ENCODE data around the gene PIM2. TPM values are rescaled to one million over a fixed set of nuclear protein-coding genes. Genes with fewer than 3 reads are reported as not detected.

PIM2 gene
- total and polyA plus RNA-seq, 9 of the 15 experiments (the other 6 are each of a cell fraction or from before 2014, with no cell fraction given), result 67.6 to 191 (median 108) TPM

DNA sequence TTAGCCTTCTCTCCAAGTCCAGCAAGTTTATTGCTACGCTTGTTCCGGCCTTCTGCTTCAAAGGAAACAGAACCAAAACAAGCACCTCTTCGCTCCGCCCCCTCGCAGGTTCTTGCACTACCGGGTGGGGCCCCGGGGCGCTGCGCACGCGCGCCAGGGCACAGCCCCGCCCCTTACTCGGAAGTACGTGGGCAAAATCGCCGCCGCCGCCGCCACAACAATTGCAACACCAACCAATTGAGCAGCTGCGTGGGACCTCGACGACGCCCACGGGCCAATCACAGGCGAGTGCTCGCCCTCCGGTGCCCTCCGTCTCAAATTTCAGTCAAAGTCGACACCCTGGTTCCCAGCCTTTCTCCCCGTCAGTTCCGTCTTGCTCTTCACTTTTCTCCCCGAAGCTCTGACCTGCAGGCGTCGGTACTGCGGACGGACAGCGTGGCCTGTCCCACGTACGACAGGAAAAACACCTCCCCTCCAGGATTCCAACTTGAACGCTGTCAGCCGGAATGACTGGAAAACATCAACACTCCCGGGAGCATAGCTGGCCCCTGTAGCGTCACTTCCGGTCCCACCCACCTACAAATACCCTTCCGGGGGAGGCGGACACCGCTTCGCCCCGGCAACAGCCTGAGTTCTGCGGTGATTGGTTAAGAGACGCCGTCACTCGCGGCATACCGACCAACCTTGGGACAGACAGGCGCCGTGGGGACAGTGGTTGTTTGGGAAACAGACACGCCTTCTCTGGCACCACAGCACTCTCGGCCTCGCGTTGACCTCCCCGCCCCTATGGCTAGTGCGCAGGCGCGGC, 39.2 kb upstream of the PIM2 start (continued):
- TF ChIP-seq, protein P1, sequence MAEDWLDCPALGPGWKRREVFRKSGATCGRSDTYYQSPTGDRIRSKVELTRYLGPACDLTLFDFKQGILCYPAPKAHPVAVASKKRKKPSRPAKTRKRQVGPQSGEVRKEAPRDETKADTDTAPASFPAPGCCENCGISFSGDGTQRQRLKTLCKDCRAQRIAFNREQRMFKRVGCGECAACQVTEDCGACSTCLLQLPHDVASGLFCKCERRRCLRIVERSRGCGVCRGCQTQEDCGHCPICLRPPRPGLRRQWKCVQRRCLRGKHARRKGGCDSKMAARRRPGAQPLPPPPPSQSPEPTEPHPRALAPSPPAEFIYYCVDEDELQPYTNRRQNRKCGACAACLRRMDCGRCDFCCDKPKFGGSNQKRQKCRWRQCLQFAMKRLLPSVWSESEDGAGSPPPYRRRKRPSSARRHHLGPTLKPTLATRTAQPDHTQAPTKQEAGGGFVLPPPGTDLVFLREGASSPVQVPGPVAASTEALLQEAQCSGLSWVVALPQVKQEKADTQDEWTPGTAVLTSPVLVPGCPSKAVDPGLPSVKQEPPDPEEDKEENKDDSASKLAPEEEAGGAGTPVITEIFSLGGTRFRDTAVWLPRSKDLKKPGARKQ (CRISPR knock-in tag; IDR thresholded peaks at IDR 0.05), result no peak
- TF ChIP-seq NUFIP1 (IDR thresholded peaks at IDR 0.05; ENCODE audit: partially characterized antibody) (no peak), ZFP1 (CRISPR knock-in tag; IDR thresholded peaks at IDR 0.05) (no peak), DIDO1 (tag; IDR thresholded peaks at IDR 0.05; ENCODE audit: low read depth) (0 out of 2 replicates have a peak, but pooled peaks have one; percentile 55), NR2F6 (CRISPR knock-in tag; IDR thresholded peaks at IDR 0.05) (no peak), TEAD2 (tag; IDR thresholded peaks at IDR 0.05) (no peak), RAD51 (IDR thresholded peaks at IDR 0.05; ENCODE audit: borderline replicate concordance, low read depth) (no peak), ZSCAN29 (IDR thresholded peaks at IDR 0.05) (no peak), POLR2A (conservative IDR thresholded peaks at IDR 0.05) (peak; percentile 83), TRIM24 (IDR thresholded peaks at IDR 0.05) (no peak), BRD9 (IDR thresholded peaks at IDR 0.05; ENCODE audit: low read depth, partially characterized antibody) (no peak), RUNX1 (IDR thresholded peaks at IDR 0.05; ENCODE audit: low read depth) (no peak), FOXK2 (conservative IDR thresholded peaks at IDR 0.05 in 1 of 2, IDR thresholded peaks at IDR 0.05 in 1 of 2; ENCODE audit: low read depth in 2 of 2) (peak; percentile 88 to 91), JUND (IDR thresholded peaks at IDR 0.05; ENCODE audit: borderline replicate concordance, low read depth, low read length) (peak; percentile 19; the same call in 1 of the 2 replicates), JUND (tag; IDR thresholded peaks at IDR 0.05; ENCODE audit: borderline replicate concordance, low read depth, low read length) (no peak), ZNF75A (CRISPR knock-in tag; IDR thresholded peaks at IDR 0.05) (no peak)
- TF ChIP-seq, protein P2, sequence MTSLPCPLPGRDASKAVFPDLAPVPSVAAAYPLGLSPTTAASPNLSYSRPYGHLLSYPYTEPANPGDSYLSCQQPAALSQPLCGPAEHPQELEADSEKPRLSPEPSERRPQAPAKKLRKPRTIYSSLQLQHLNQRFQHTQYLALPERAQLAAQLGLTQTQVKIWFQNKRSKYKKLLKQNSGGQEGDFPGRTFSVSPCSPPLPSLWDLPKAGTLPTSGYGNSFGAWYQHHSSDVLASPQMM (CRISPR knock-in tag; IDR thresholded peaks at IDR 0.05), result no peak
- TF ChIP-seq, protein P3, sequence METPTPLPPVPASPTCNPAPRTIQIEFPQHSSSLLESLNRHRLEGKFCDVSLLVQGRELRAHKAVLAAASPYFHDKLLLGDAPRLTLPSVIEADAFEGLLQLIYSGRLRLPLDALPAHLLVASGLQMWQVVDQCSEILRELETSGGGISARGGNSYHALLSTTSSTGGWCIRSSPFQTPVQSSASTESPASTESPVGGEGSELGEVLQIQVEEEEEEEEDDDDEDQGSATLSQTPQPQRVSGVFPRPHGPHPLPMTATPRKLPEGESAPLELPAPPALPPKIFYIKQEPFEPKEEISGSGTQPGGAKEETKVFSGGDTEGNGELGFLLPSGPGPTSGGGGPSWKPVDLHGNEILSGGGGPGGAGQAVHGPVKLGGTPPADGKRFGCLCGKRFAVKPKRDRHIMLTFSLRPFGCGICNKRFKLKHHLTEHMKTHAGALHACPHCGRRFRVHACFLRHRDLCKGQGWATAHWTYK (CRISPR knock-in tag; IDR thresholded peaks at IDR 0.05), result no peak
- TF ChIP-seq, protein P4, sequence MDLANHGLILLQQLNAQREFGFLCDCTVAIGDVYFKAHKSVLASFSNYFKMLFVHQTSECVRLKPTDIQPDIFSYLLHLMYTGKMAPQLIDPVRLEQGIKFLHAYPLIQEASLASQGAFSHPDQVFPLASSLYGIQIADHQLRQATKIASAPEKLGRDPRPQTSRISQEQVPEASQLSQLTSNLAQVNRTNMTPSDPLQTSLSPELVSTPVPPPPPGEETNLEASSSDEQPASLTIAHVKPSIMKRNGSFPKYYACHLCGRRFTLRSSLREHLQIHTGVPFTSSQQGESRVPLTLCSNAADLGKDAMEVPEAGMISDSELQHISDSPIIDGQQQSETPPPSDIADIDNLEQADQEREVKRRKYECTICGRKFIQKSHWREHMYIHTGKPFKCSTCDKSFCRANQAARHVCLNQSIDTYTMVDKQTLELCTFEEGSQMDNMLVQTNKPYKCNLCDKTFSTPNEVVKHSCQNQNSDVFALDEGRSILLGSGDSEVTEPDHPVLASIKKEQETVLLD (IDR thresholded peaks at IDR 0.05), result peak; percentile 88; the same call in 1 of the 2 replicates

Data from K562 (cell line).